Activated CD4-positive, alpha-beta T cell treated with anti-CD3 and anti-CD28 coated beads, Interleukin-2, Interleukin-6, amounts not matched to agents 100 ng/mL and 50 ng/mL, durations not matched to agents 16 hours and 8 hours (primary cell): ENCODE data around the gene HABP2.
A peak's percentile ranks its signal among the peaks of the same experiment; 100 is the strongest.

Experiments
- DNase-seq: peaks from one replicate; pipeline ENCODE4 v3.0.0-alpha.2; 2020

Gene HABP2

DNA sequence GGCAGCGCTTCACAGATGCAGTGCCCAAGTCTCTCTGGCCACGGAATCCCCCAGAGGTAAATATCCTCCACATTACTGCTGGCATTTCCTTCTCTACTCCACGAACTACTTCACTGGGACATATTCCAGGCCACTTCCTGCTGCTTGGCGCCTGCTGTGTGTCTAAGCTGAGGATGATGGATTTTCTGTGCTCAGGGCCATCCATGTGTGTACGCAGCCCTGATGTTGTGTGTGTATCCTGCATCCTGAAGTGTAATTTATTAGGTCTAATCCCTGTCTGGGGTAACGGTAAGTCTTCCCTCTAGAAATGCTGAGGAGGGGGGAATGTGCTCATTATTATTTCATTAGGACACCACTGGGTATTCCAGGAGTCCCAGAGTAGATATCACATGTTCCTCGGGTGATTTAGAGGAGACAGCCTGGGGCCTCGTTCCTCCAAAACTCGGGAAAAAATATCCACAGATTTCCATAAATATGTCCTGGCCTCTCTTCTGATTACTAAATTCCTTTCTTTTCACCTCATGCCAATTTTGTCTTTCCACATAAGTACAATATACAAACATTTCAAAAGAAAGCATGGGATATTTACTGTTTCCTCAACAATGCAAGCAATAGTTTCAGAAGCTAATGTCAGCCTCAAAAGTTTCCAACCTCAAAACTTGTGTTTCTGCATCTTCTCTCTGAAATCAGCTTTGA is 25.5 kb upstream of the HABP2 start:
- no peak for DNase-seq

DNA sequence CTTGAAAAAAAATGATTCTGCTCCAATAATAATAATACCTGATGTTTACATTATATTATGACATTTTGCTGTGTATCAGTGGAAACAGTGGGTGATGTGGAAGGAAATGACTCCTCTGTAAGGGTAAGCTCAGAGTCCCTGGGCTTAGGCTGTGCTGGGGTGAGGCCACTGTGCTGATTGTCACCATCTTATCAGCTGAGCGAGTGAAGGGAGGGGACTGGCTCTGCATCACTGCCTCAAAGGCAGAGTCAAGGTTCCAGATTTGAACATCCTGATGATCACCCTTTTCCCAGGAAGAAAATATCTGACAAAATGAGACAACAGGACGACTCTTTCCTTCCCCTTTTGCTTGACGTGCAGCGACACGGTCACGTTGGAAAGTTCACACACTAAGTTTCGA is 24.0 kb upstream of the HABP2 start:
- no peak for DNase-seq

GRCh38 chr10:113529575-113529974 is 23.3 kb upstream of the HABP2 start:
- no peak for DNase-seq

GRCh38 chr10:113530476-113530875 is 22.4 kb upstream of the HABP2 start:
- DNase-seq, result no peak

DNA sequence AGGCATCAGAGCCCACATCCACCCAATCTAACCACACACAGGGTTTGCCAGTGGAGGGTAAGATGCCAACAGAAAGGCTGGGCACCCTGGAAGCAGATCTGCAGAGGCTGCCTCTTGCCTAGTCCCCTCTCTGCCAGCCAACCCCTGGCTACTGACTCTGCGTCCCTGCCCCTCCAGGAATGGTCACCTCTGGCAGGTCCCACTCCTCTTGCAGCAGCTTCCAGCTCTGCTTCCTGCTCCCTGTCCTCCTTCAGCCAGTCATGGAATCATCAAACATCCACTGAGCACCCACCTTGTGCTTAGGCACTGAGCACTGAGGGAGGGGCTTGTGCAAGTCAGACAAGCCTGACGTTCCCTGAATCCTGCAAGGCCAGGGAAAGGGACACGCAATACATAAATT is 20.1 kb upstream of the HABP2 start:
- no peak for DNase-seq

DNA sequence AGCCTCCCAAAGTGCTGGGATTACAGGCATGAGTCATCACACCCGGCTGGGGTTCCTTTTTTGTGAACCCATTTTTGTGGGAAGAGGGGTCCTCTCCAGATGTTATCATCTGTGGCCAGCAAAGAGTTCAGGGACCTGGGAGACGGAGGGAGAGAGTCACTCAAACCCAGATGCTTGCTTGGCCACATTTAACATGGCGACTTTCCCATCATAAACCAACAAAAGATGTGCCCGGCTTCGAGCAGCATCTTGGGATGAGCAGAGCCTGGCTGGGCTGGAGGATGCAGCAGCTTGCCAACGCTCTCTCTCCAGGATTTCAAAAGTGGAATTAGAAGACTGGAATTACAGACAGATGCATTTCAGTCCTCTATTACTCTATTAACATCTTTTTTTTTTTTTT is 19.1 kb upstream of the HABP2 start:
- no peak for DNase-seq

GRCh38 chr10:113534423-113534822 is 18.4 kb upstream of the HABP2 start:
- peak; percentile 18 for DNase-seq

DNA sequence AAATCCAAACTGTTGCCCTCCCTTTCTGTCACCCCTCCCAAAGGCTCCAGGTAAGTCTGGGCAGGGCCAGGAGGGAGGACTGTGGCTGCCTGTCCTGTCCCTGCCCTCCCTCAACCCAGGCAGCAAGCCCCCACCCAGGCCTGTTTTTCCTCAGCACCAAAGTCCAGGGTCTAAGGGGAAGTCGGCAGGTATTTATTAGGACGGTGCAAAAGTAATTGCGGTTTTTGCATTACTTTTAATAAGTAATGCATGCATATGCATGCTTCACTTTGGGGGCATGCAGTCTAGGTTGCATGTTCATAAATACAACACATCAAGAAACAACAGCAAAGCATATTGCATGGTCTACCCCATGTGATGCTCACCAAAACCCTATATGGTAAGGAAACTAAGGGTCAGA is 15.2 kb upstream of the HABP2 start:
- DNase-seq, result no peak

DNA sequence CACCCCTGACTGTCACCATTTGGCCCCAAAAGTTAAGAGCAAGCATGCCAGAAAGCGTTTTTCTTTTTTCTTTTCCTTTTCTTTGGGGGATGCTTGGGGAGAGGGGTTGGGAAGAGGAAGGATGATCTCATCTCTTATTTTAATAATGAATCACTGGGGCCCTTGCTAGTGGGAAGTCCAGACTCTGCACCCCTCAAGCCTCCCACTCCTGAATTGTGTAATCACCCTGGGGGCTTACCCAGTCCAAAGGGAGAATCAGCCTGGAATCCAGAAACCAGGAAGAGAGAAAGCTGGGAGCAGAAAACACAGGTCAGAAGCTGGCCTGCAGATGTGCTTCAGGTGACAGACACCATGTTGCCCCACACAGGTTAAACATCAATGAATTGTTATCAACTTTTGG is 14.7 kb upstream of the HABP2 start:
- no peak for DNase-seq

DNA sequence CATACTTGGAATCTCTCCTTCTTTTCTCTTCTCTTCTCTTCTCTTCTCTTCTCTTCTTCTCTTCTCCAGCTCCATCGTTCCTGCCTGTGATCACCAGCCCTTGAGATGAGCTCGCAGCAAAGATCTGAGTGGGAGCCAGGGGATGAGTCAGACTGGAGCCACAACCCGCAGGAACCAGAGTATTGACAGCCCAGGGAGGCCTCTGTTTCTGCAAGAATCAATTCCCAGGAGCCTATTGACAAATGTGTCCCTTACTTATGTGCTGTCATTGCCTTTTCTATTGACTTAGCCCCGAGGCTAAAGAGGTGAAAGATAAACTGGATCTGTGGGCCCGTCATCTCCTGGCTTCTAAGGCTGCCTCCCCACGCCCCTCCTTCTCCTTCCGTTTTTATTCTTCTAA is 13.1 kb upstream of the HABP2 start:
- DNase-seq, result no peak

DNA sequence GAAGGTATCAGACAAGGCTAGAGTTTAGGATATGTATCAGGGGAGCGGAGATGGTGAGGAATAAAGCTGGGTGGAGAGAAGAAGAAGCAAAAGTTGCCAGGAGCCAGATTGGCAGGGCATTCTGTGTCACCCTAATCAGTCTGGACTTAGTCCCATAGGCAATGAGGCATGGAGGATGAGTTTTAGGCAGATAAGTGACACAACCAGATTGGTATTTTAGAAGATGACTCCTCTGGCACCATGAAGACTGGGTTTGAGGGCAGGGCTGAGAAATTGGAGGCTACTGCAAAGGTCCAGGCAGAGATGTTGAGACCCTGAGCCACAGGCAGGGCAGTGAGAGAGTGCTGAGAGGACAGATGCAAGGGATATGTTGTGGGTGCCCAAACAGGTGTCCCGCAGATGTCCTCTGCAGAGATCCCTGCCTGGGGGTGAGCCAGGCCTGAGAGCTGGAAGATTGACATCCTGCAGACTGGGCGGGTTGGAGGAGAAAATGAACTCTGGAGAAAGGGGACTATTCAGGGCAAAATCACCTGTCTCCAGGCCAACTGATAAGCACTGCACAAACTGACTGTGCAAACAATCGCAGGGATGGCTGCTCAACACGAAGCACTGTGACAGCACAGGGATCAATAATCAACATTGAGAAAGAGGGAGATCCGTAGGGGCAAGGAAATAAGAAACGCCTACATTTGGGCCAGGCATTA is 11.9 kb upstream of the HABP2 start:
- DNase-seq, result no peak

DNA sequence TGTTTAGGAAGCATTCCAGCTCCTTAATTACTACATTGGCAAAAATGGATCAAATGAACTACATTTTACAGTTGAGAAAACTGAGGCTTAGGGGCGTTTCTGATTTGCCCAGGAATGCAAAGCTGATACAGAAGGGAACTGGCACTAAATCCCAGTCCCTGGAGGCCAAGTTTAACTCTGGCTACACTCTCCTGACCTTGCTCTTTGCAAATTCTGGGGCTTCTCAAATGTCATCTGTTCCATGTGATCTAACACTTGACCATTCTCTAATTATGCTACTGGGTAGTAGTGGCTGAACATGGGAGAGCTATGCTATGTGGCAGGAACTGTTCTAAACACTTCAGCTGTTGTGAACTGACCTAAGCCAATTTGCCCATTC is 11.3 kb upstream of the HABP2 start:
- no peak for DNase-seq

DNA sequence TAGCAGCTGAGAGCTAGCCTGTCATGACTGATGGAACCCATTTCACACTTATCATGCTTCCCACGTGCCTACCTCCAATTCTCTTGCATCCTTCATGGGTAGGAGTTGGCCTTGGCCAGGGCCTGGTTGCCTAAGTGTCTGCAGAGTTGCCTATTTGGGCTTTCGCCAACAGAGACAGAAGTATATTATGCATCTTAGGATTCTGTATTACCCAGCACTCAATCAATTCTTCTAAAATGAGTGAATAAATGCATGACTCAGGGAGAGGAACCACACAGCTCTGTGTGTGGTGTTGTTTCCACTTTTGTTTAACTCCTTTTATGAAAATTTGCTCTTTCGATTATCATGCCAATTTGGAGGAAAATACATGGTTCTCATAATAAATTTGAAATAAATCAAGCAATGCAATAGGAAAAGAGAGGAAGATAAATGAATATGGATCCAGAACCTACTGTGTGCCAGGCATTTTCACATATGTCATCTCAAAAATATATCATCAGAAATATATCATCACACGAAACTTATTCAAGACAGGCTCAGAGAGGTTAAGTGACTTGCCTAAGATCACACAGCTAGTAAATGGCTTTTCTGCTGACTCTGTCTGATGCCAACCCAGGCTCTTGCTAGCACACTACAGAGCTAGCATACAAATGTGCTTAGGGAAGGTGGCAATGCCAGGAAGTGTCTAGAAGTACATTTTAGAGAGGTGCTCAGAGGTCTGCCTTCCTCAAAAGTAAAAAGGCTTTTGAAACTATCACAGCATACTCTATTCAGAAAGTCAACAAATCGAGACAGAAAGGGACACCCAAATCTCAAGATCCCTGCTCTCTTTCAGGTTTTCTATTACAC is 9.5 kb upstream of the HABP2 start:
- no peak for DNase-seq

GRCh38 chr10:113544392-113544791 is 8.5 kb upstream of the HABP2 start:
- no peak for DNase-seq

- no peak for DNase-seq
Observed at GRCh38 chr10:113547426-113547825, 5.4 kb upstream of the HABP2 start.

- DNase-seq, result no peak
Observed at GRCh38 chr10:113549856-113550255, 3.0 kb upstream of the HABP2 start.

DNA sequence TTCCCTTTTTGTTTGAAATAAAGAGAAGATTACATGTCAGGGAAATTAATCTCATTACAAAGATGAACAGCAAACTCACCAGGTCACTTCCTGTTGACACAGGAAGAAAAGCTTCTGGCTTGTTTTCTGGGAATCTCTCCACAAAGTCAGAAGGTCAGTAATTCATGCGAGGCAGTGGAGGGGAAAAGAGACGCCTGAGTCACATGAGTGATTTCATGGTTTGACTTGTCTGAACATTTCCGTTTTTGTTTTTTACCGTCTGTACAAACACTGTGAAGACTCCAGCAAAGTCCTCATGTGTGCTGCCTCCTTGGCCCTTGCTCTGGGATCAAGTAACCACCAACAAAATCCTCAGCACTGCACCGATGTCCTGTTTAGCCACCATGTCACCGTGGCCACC is 2.5 kb upstream of the HABP2 start:
- no peak for DNase-seq

- no peak for DNase-seq
Observed at GRCh38 chr10:113552014-113552413, 839 bp upstream of the HABP2 start.

DNA sequence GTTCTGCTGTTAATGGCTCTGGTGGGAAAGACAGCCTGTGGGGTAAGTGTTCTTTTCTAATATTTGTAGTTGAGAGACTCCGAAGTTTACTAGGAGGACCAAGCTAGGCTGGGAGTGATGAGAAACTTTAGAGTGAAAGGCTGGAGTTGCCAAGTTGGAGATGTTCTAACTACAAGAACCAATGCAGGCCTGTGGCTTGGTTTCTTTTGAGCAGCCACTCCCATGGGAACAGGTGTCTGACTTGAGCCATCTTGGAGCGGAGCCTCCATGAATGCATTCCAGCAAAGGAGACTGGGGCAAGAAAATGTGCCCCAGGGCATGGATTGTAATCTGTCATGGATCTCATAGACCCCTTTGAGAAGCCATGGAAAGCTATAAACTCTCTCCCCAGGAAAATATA is 296 bp downstream of the HABP2 start:
- no peak for DNase-seq

- no peak for DNase-seq
Observed at GRCh38 chr10:113554214-113554613, 1.4 kb downstream of the HABP2 start.

DNA sequence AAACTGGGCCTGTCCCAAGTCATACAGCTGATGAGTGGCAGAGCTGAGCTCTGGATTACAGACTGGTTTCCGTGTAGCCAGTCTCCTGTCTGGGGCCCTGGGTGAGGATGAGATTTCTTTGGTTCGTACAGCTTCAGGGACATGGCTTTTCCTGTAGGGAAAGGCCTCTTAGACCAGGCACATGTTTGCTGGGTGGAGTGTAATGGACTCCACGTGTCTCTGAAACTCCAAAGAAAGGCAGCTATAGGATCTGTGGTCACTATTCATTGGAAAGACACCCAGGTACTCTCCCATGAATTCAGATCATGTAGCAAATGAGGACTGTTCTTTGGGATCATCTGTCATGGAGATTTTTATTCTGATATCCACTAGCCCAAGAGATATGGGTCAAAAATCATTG is 2.4 kb downstream of the HABP2 start:
- DNase-seq, result no peak

- no peak for DNase-seq
Observed at GRCh38 chr10:113555751-113556150, 2.9 kb downstream of the HABP2 start.

DNA sequence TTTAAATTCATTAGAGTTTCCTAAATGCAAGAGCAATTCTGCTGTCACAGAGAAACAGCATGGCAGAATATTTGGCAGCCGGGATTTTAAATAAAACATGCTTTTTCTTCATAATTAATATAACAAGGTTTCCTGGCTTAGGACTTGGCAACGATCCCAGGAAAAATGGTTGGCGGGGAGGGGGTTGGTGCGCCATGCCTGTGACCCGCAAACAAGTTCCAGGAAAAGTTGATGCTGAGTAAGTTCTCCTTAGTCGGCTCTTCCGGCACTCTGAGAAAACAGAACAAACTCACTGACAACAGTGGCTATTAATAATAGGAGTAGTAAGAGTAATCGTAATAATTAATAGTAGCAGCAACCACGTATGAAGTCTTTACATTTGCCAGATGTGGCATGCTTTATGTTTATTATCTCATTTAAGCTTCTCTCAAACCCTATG is 4.6 kb downstream of the HABP2 start:
- DNase-seq, result no peak

GRCh38 chr10:113557903-113558321 is 5.1 kb downstream of the HABP2 start:
- no peak for DNase-seq
